H9 (cell line): ENCODE data around the gene PLXNA4. TPM values are rescaled to one million over a fixed set of nuclear protein-coding genes. Genes with fewer than 3 reads are reported as not detected.

Experiments used
- DNase-seq: peaks from one replicate; pipeline ENCODE4 v3.0.0-alpha.2; 2017
- H2AFZ ChIP-seq: one replicate; pipeline ENCODE4 v1.6.1; 2013; ENCODE audit warnings: mild to moderate bottlenecking, low read length, control low read depth, moderate library complexity
- H2AK5ac ChIP-seq: 2 replicates; pipeline ENCODE4 v1.6.1; 2013; ENCODE audit warnings: low read length, control low read depth, mixed read lengths; ENCODE audit not compliant: insufficient read length
- H2BK120ac ChIP-seq: one replicate; pipeline ENCODE4 v1.6.1; 2013; ENCODE audit warnings: low read depth, mild to moderate bottlenecking, low read length, control low read depth, inconsistent platforms; ENCODE audit not compliant: poor library complexity, severe bottlenecking
- H2BK12ac ChIP-seq: 2 replicates; pipeline ENCODE4 v1.6.1; 2013; ENCODE audit warnings: low read length, control low read depth, mixed read lengths, low read depth; ENCODE audit not compliant: insufficient read length
- H2BK15ac ChIP-seq: 2 replicates; pipeline ENCODE4 v1.6.1; 2013; ENCODE audit warnings: low read depth, low read length, control low read depth
- H2BK20ac ChIP-seq: one replicate; pipeline ENCODE4 v1.6.1; 2013; ENCODE audit warnings: low read depth, mild to moderate bottlenecking, low read length, control low read depth, inconsistent platforms; ENCODE audit not compliant: poor library complexity, severe bottlenecking
- H2BK5ac ChIP-seq: 2 replicates; pipeline ENCODE4 v1.6.1; 2013; ENCODE audit warnings: low read length, control low read depth, mixed read lengths; ENCODE audit not compliant: insufficient read length
- H3K14ac ChIP-seq: 2 replicates; pipeline ENCODE4 v1.6.1; 2013; ENCODE audit warnings: low read length, control low read depth; ENCODE audit not compliant: insufficient read depth
- H3K18ac ChIP-seq: 2 replicates; pipeline ENCODE4 v1.6.1; 2013; ENCODE audit warnings: low read depth, mild to moderate bottlenecking, mixed read lengths, low read length, control low read depth; ENCODE audit not compliant: insufficient read length
- H3K23ac ChIP-seq: 2 replicates; pipeline ENCODE4 v1.6.1; 2013; ENCODE audit warnings: low read length, control low read depth, mixed read lengths, low read depth; ENCODE audit not compliant: insufficient read length
- H3K23me2 ChIP-seq: 2 replicates; pipeline ENCODE4 v1.6.1; 2013; ENCODE audit warnings: low read depth, mild to moderate bottlenecking, mixed read lengths, low read length, control low read depth; ENCODE audit not compliant: insufficient read length, poor library complexity, severe bottlenecking
- H3K27ac ChIP-seq: 2 replicates; pipeline ENCODE4 v1.5.1; 2013; ENCODE audit warnings: low read length, control low read depth, mixed read lengths, low read depth; ENCODE audit not compliant: insufficient read length
- H3K27me3 ChIP-seq: 2 replicates; pipeline ENCODE4 v1.6.1; 2013; ENCODE audit warnings: low read length, control low read depth, inconsistent platforms; ENCODE audit not compliant: insufficient read depth
- H3K4ac ChIP-seq: 2 replicates; pipeline ENCODE4 v1.6.1; 2013; ENCODE audit warnings: low read depth, mild to moderate bottlenecking, control low read depth, inconsistent platforms, low read length, moderate library complexity
- H3K4me1 ChIP-seq: 2 replicates; pipeline ENCODE4 v1.6.1; 2013; ENCODE audit warnings: low read length, control low read depth, inconsistent platforms; ENCODE audit not compliant: insufficient read depth
- H3K4me2 ChIP-seq: 2 replicates; pipeline ENCODE4 v1.6.1; 2013; ENCODE audit warnings: low read length, control low read depth, mixed read lengths; ENCODE audit not compliant: insufficient read length, insufficient read depth
- H3K56ac ChIP-seq: 2 replicates; pipeline ENCODE4 v1.6.1; 2013; ENCODE audit warnings: low read depth, mild to moderate bottlenecking, mixed read lengths, low read length, control low read depth; ENCODE audit not compliant: insufficient read length
- H3K79me1 ChIP-seq: 2 replicates; pipeline ENCODE4 v1.6.1; 2013; ENCODE audit warnings: low read depth, mild to moderate bottlenecking, moderate library complexity, low read length, control low read depth, inconsistent platforms; ENCODE audit not compliant: insufficient read depth, poor library complexity, severe bottlenecking
- H3K79me2 ChIP-seq: 2 replicates; pipeline ENCODE4 v1.6.1; 2013; ENCODE audit warnings: low read length, control low read depth, inconsistent platforms; ENCODE audit not compliant: insufficient read depth
- H3K9ac ChIP-seq: 2 replicates; pipeline ENCODE4 v1.6.1; 2013; ENCODE audit warnings: low read length, control low read depth, mixed read lengths; ENCODE audit not compliant: insufficient read length; ENCODE audit errors: extremely low read depth
- H3K9me3 ChIP-seq: one replicate; pipeline ENCODE4 v1.6.1; 2013; ENCODE audit warnings: low read depth, low read length, inconsistent platforms; ENCODE audit not compliant: control insufficient read depth
- H3T11ph ChIP-seq: one replicate; pipeline ENCODE4 v1.6.1; 2013; ENCODE audit warnings: mild to moderate bottlenecking, low read length, control low read depth, inconsistent platforms
- H4K20me1 ChIP-seq: one replicate; pipeline ENCODE4 v1.6.1; 2013; ENCODE audit not compliant: control insufficient read depth, insufficient read length, insufficient read depth
- H4K5ac ChIP-seq: 2 replicates; pipeline ENCODE4 v1.6.1; 2013; ENCODE audit warnings: low read depth, mild to moderate bottlenecking, mixed read lengths, low read length, control low read depth; ENCODE audit not compliant: insufficient read length
- H4K8ac ChIP-seq: replicated peaks from 2 replicates; pipeline ENCODE4 v1.6.1; 2013; ENCODE audit warnings: low read length, control low read depth, mixed read lengths, low read depth; ENCODE audit not compliant: insufficient read length
- H4K91ac ChIP-seq: 2 replicates; pipeline ENCODE4 v1.6.1; 2013; ENCODE audit warnings: low read depth, mild to moderate bottlenecking, moderate library complexity, mixed read lengths, low read length, control low read depth; ENCODE audit not compliant: insufficient read length
- H3K27ac Mint-ChIP-seq, 3 experiments: 2 replicates in 2 of 3; 3 replicates in 1 of 3; pipeline ENCODE4 v1.8.0; 2020 to 2021; ENCODE audit warnings: mixed read lengths in 3 of 3, mild to moderate bottlenecking in 1 of 3, moderate library complexity in 1 of 3
- H3K27me3 Mint-ChIP-seq: 2 replicates; pipeline ENCODE4 v1.8.0; 2021; ENCODE audit warnings: low read depth, mild to moderate bottlenecking, moderate library complexity, mixed read lengths
- H3K36me3 Mint-ChIP-seq, 3 experiments: 2 replicates in 2 of 3; 3 replicates in 1 of 3; pipeline ENCODE4 v1.8.0; 2020 to 2021; ENCODE audit warnings: low read depth in 3 of 3, mixed read lengths in 3 of 3; ENCODE audit not compliant: insufficient read depth in 1 of 3
- H3K4me1 Mint-ChIP-seq, 2 experiments: 2 replicates each; pipeline ENCODE4 v1.8.0; 2020; ENCODE audit warnings: mixed read lengths in 2 of 2
- H3K4me3 Mint-ChIP-seq, 2 experiments: 2 replicates in 1 of 2; 3 replicates in 1 of 2; pipeline ENCODE4 v1.8.0; 2020 to 2021; ENCODE audit warnings: mild to moderate bottlenecking in 2 of 2, mixed read lengths in 2 of 2, moderate library complexity in 1 of 2
- H3K9me3 Mint-ChIP-seq, 2 experiments: 2 replicates in 1 of 2; 3 replicates in 1 of 2; pipeline ENCODE4 v1.8.0; 2020; ENCODE audit warnings: mild to moderate bottlenecking in 2 of 2, mixed read lengths in 2 of 2, moderate library complexity in 1 of 2
- WGBS: extraction: QIAGEN DNeasy Blood & Tissue Kit; methylation state at CpG from one replicate; pipeline ENCODE4 v1.1.7; 2013; ENCODE audit warnings: missing lambda C conversion rate, low lambda C conversion rate, mixed read lengths; ENCODE audit not compliant: insufficient read length; ENCODE audit errors: extremely low coverage; 5-methylcytosine and 5-hydroxymethylcytosine counted together
- total RNA-seq: library from RNA; stranded (reverse); gene quantifications from 2 replicates; pipeline ENCODE4 v1.2.1, GENCODE V29; 2021
- TF ChIP-seq, protein P1 (sequence below): fragments of 200-600 bp; sonication (generic); conservative IDR thresholded peaks from 3 replicates; pipeline ENCODE4 v1.8.0; 2021; ENCODE audit warnings: antibody characterized with exemption, mild to moderate bottlenecking

The PLXNA4 gene
- total RNA-seq, 1 experiment from 2014 or later: 0.35 TPM

DNA sequence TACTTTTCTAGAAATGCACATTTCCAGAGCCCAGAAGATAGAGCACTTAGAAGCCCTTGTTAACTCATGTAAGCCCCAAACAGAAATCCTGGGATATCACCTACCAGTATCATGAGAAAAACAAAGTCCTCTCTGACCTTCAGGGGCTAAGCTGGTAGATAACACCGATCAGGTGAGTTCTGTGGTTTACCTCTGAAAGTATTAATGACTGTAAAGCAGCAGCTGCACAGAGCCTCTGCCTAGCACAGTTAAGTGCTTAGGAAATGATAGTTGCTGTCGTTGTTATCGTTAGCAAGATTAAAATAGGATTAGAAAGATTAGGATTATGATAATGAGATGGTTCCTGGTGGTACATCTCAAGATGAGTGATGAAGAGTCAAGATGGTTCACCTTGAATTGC lies 64.9 kb downstream of the PLXNA4 start:
- H3K27me3 ChIP-seq: no peaks in the 10 kb centered on the region
- H3K27ac ChIP-seq: no peak overlapping the region
- no peak overlapping the region for H2AK5ac ChIP-seq
- no peak overlapping the region for H4K5ac ChIP-seq
- no peak overlapping the region for H2AFZ ChIP-seq
- no peak overlapping the region for H3K9ac ChIP-seq
- no peak overlapping the region for H2BK5ac ChIP-seq
- 100% methylated on average over 2 of the region's 3 CpGs for WGBS
- Mint-ChIP-seq H3K27ac (no peak overlapping the region), H3K4me1 (peaks cover 0 to 3% of the 10 kb centered on the region in 2 experiments; a peak in 2 of 4 replicates), H3K4me3 (no peak overlapping the region), H3K9me3 (no peaks in the 10 kb centered on the region), H3K36me3 (no peaks in the 10 kb centered on the region), H3K27me3 (peaks cover 20% of the 10 kb centered on the region)
- H3K9me3 ChIP-seq: no peaks in the 10 kb centered on the region
- no peak overlapping the region for H4K8ac ChIP-seq
- no peak overlapping the region for H3K23ac ChIP-seq
- no peak overlapping the region for H3K4me2 ChIP-seq
- H3T11ph ChIP-seq: no peak overlapping the region
- H3K79me2 ChIP-seq: no peaks in the 10 kb centered on the region
- H3K14ac ChIP-seq: no peak overlapping the region
- H4K20me1 ChIP-seq: no peaks in the 10 kb centered on the region
- no peaks in the 10 kb centered on the region for H3K23me2 ChIP-seq
- H3K79me1 ChIP-seq: no peaks in the 10 kb centered on the region
- H2BK12ac ChIP-seq: no peak overlapping the region
- no peak overlapping the region for H2BK20ac ChIP-seq
- no peak overlapping the region for H3K56ac ChIP-seq
- no peaks in the 10 kb centered on the region for H3K4me1 ChIP-seq
- DNase-seq: no peak
- H2BK120ac ChIP-seq: no peak overlapping the region
- TF ChIP-seq, protein P1, sequence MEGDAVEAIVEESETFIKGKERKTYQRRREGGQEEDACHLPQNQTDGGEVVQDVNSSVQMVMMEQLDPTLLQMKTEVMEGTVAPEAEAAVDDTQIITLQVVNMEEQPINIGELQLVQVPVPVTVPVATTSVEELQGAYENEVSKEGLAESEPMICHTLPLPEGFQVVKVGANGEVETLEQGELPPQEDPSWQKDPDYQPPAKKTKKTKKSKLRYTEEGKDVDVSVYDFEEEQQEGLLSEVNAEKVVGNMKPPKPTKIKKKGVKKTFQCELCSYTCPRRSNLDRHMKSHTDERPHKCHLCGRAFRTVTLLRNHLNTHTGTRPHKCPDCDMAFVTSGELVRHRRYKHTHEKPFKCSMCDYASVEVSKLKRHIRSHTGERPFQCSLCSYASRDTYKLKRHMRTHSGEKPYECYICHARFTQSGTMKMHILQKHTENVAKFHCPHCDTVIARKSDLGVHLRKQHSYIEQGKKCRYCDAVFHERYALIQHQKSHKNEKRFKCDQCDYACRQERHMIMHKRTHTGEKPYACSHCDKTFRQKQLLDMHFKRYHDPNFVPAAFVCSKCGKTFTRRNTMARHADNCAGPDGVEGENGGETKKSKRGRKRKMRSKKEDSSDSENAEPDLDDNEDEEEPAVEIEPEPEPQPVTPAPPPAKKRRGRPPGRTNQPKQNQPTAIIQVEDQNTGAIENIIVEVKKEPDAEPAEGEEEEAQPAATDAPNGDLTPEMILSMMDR: no peak
- H2BK15ac ChIP-seq: no peak overlapping the region
- no peak overlapping the region for H3K4ac ChIP-seq
- H4K91ac ChIP-seq: no peak overlapping the region
- no peak overlapping the region for H3K18ac ChIP-seq
